ENCODE data around the gene MYRF.

The MYRF gene

DNA sequence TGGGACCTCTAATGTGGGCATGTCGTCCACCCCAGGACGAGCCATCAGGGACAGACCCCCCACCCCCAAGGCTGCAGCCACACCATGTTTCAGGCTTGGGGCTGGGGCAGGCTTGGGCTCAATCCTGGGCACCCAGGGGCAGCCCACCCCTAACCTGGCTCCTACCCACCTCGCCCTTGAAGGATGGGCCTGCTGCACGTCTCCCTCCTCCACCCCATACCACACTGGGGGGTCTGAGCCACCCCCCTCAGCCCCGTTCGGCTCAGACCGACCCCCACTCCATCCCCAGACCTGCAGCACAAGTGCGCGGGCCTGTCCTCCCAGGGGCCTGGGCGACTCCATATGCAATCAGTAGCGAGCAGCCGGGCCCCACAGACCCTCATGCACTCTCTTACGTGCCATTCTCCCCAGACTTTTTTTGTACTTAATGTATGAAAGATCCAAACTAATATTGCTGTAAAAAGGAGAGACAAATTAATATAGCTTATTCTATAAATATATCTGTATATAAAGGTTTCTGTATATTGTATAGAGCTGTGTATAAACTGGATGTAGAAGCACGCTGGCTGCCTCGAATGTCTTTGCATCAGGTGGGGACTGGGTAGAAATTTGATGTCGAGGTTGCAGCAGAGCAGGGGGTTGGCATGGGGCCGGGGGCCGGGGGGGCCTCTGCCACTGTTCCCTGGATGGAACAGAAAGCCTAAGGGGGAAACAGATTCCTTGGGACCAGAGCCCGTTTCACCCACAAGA lies 5.8 kb upstream of the MYRF start:
- H3K4me3 ChIP-seq (replicated peaks; ENCODE audit: insufficient read depth, low read length): no peak overlapping the region
- H3K27me3 ChIP-seq (ENCODE audit: insufficient read depth, poor library complexity, severe bottlenecking): peaks cover 8% of the 10 kb centered on the region
- no peak overlapping the region for H3K27ac ChIP-seq (replicated peaks)
- DNase-seq (ENCODE audit: low read depth in 1 of 2, low spot score in 1 of 2): no peak
- TF ChIP-seq REST (IDR thresholded peaks at IDR 0.05; ENCODE audit: insufficient replicate concordance, low read depth): no peak

- DNase-seq (ENCODE audit: low read depth in 1 of 2, low spot score in 1 of 2): peak; percentile 32 to 39
- H3K4me3 ChIP-seq (replicated peaks; ENCODE audit: insufficient read depth, low read length): no peak overlapping the region
- H3K27me3 ChIP-seq (ENCODE audit: insufficient read depth, poor library complexity, severe bottlenecking): peaks cover 14% of the 10 kb centered on the region
- no peak overlapping the region for H3K27ac ChIP-seq (replicated peaks)
- TF ChIP-seq REST (IDR thresholded peaks at IDR 0.05; ENCODE audit: insufficient replicate concordance, low read depth) (no peak), POLR2AphosphoS5 (IDR thresholded peaks at IDR 0.05; ENCODE audit: low read depth) (no peak), GABPA (IDR thresholded peaks at IDR 0.05; ENCODE audit: low read depth) (no peak)
- TF ChIP-seq, protein P1, sequence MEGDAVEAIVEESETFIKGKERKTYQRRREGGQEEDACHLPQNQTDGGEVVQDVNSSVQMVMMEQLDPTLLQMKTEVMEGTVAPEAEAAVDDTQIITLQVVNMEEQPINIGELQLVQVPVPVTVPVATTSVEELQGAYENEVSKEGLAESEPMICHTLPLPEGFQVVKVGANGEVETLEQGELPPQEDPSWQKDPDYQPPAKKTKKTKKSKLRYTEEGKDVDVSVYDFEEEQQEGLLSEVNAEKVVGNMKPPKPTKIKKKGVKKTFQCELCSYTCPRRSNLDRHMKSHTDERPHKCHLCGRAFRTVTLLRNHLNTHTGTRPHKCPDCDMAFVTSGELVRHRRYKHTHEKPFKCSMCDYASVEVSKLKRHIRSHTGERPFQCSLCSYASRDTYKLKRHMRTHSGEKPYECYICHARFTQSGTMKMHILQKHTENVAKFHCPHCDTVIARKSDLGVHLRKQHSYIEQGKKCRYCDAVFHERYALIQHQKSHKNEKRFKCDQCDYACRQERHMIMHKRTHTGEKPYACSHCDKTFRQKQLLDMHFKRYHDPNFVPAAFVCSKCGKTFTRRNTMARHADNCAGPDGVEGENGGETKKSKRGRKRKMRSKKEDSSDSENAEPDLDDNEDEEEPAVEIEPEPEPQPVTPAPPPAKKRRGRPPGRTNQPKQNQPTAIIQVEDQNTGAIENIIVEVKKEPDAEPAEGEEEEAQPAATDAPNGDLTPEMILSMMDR (IDR thresholded peaks at IDR 0.05; ENCODE audit: insufficient read depth, low read length): peak; percentile 92
These were observed 5.1 kb upstream of the MYRF start for GRCh38 chr11:61747192-61747966.

GRCh38 chr11:61747967-61748285 lies 4.5 kb upstream of the MYRF start:
- Histone ChIP-seq H3K27ac (replicated peaks) (no peak overlapping the region), H3K4me3 (replicated peaks; ENCODE audit: insufficient read depth, low read length) (no peak overlapping the region), H3K27me3 (ENCODE audit: insufficient read depth, poor library complexity, severe bottlenecking) (peaks cover 18% of the 10 kb centered on the region)
- DNase-seq (ENCODE audit: low read depth in 1 of 2, low spot score in 1 of 2): no peak
- TF ChIP-seq REST (IDR thresholded peaks at IDR 0.05; ENCODE audit: insufficient replicate concordance, low read depth) (no peak), POLR2AphosphoS5 (IDR thresholded peaks at IDR 0.05; ENCODE audit: low read depth) (no peak), SPI1 (IDR thresholded peaks at IDR 0.05; ENCODE audit: borderline replicate concordance, low read depth) (no peak), GABPA (IDR thresholded peaks at IDR 0.05; ENCODE audit: low read depth) (no peak)
- TF ChIP-seq, protein P1 (IDR thresholded peaks at IDR 0.05; ENCODE audit: insufficient read depth, low read length): no peak

All from HL-60 (cell line).